ENCODE measurements around the gene MCF2L.
A peak's percentile ranks its signal among the peaks of the same experiment; 100 is the strongest.

The MCF2L gene

GRCh38 chr13:112968910-112969691, at the start of gene MCF2L:
Gene MCF2L (plus strand): TSS chr13:112969214. CDS start chr13:112969380, 166 bp downstream.
- intact Hi-C loops (cut with DNase I) = no loop called here
- DNase-seq = peak in 33 of 42 donors; percentile 31 to 80 (median 54)

GRCh38 chr13:112923962-112924361, 45.1 kb upstream of the MCF2L start:
- intact Hi-C loops (cut with DNase I) = no loop called here
- DNase-seq = no peak

GRCh38 chr13:112924365-112924764, 44.6 kb upstream of the MCF2L start:
- intact Hi-C loops (cut with DNase I) = no loop called here
- no peak for DNase-seq

GRCh38 chr13:112926003-112926402, 43.0 kb upstream of the MCF2L start:
- no peak for DNase-seq
- intact Hi-C loops (cut with DNase I) = no loop called here

- intact Hi-C loops (cut with DNase I) = no loop called here
- no peak for DNase-seq
Measured at GRCh38 chr13:112926993-112927392, 42.0 kb upstream of the MCF2L start.

- DNase-seq = no peak
- intact Hi-C loops (cut with DNase I) = no loop called here
Measured at GRCh38 chr13:112928020-112928971, 40.7 kb upstream of the MCF2L start.

GRCh38 chr13:112928972-112929782, 39.8 kb upstream of the MCF2L start:
- peak in 11 of 42 donors; percentile 7 to 47 (median 20) for DNase-seq
- intact Hi-C loops (cut with DNase I) = no loop called here

- intact Hi-C loops (cut with DNase I) = no loop called here
Measured at GRCh38 chr13:112929783-112930055, 39.3 kb upstream of the MCF2L start.

GRCh38 chr13:112930192-112930591, 38.8 kb upstream of the MCF2L start:
- intact Hi-C loops (cut with DNase I) = no loop called here
- DNase-seq = no peak

More at GRCh38 chr13:112929783-112930055, 39.3 kb upstream of the MCF2L start:
- no peak for DNase-seq

- DNase-seq = peak in 36 of 42 donors; percentile 9 to 77 (median 49)
- intact Hi-C loops (cut with DNase I) = no loop called here
Measured at GRCh38 chr13:112931028-112931934, 37.7 kb upstream of the MCF2L start.

- DNase-seq = no peak
- intact Hi-C loops (cut with DNase I) = no loop called here
Measured at GRCh38 chr13:112932971-112933370, 36.0 kb upstream of the MCF2L start.

- DNase-seq = no peak
- intact Hi-C loops (cut with DNase I) = no loop called here
Measured at GRCh38 chr13:112933649-112934048, 35.4 kb upstream of the MCF2L start.

GRCh38 chr13:112934078-112934477, 34.9 kb upstream of the MCF2L start:
- DNase-seq = no peak
- intact Hi-C loops (cut with DNase I) = no loop called here

GRCh38 chr13:112938680-112939079, 30.3 kb upstream of the MCF2L start:
- no peak for DNase-seq
- intact Hi-C loops (cut with DNase I) = no loop called here

- intact Hi-C loops (cut with DNase I) = no loop called here
- peak in 28 of 42 donors; percentile 14 to 63 (median 42) for DNase-seq
Measured at GRCh38 chr13:112940236-112940635, 28.8 kb upstream of the MCF2L start.

GRCh38 chr13:112941349-112941748, 27.7 kb upstream of the MCF2L start:
- intact Hi-C loops (cut with DNase I) = no loop called here

GRCh38 chr13:112941765-112942164, 27.2 kb upstream of the MCF2L start:
- DNase-seq = peak in 7 of 42 donors; percentile 29 to 49 (median 39)
- intact Hi-C loops (cut with DNase I) = loop anchor here (2.0 kb wide), 1 partner anchor 87 kb away; no protein-coding TSS in a partner anchor

More at GRCh38 chr13:112941349-112941748, 27.7 kb upstream of the MCF2L start:
- no peak for DNase-seq

GRCh38 chr13:112942689-112943308, 26.2 kb upstream of the MCF2L start:
- intact Hi-C loops (cut with DNase I) = loop anchor here (2.0 kb wide), 1 partner anchor 86 kb away; no protein-coding TSS in a partner anchor
- peak; percentile 91 to 99 (median 97) for DNase-seq

All from head of caudate nucleus (tissue), 42 donors.